Liver (tissue), 9 donors: ENCODE measurements around the gene BNC2. TPM values are rescaled to one million over a fixed set of nuclear protein-coding genes. Genes with fewer than 3 reads are reported as not detected.

Experiments used
- DNase-seq: peaks from one replicate; pipeline ENCODE4 v3.0.0-alpha.2; 2017; ENCODE audit warnings: low spot score
- H3K27ac ChIP-seq, 2 donors: one replicate each; pipeline ENCODE4 v1.7.0; 2013; ENCODE audit warnings: inconsistent platforms in 2 of 2, low read length in 2 of 2, control low read depth in 1 of 2, low read depth in 1 of 2, mild to moderate bottlenecking in 1 of 2
- H3K27me3 ChIP-seq, 4 donors: one replicate each; pipeline versions ENCODE4 v1.6.1 to v1.7.0; 2013; ENCODE audit warnings: low read length in 3 of 4, inconsistent platforms in 1 of 4, mild to moderate bottlenecking in 1 of 4, moderate library complexity in 1 of 4; ENCODE audit not compliant: control insufficient read depth in 4 of 4, insufficient read depth in 4 of 4
- H3K36me3 ChIP-seq, 4 donors: one replicate each; pipeline versions ENCODE4 v1.6.1 to v1.7.0; 2013; ENCODE audit warnings: low read length in 3 of 4, mild to moderate bottlenecking in 3 of 4, low read depth in 1 of 4, moderate library complexity in 1 of 4; ENCODE audit not compliant: control insufficient read depth in 4 of 4, insufficient read depth in 3 of 4
- H3K4me1 ChIP-seq, 4 donors: one replicate each; pipeline versions ENCODE4 v1.6.1 to v1.7.0; 2013; ENCODE audit warnings: low read length in 3 of 4, mild to moderate bottlenecking in 3 of 4, moderate library complexity in 1 of 4; ENCODE audit not compliant: control insufficient read depth in 4 of 4, insufficient read depth in 4 of 4
- H3K4me3 ChIP-seq, 3 donors: one replicate each; pipeline versions ENCODE4 v1.6.1 to v1.7.0; 2013; ENCODE audit warnings: low read length in 3 of 3, control low read depth in 1 of 3, low read depth in 1 of 3, mild to moderate bottlenecking in 1 of 3
- H3K9ac ChIP-seq, 2 donors: one replicate each; pipeline ENCODE4 v1.7.0; 2013; ENCODE audit warnings: low read length in 2 of 2, mild to moderate bottlenecking in 2 of 2, moderate library complexity in 2 of 2, control low read depth in 1 of 2, low read depth in 1 of 2
- H3K9me3 ChIP-seq, 4 donors: one replicate each; pipeline versions ENCODE4 v1.6.1 to v1.7.0; 2013; ENCODE audit warnings: low read length in 3 of 4; ENCODE audit not compliant: control insufficient read depth in 4 of 4
- ATF3 ChIP-seq: IDR thresholded peaks from 2 replicates; pipeline ENCODE4 v1.6.1; 2016; ENCODE audit warnings: antibody characterized with exemption
- CTCF ChIP-seq: fragments of 150-350 bp; IDR thresholded peaks from 2 replicates; pipeline ENCODE4 v1.5.1; 2017; ENCODE audit warnings: improper control_type of control experiment, low read depth, low read length; ENCODE audit not compliant: missing input control
- EGR1 ChIP-seq, 2 donors: IDR thresholded peaks; 2 replicates each; pipeline ENCODE4 v1.6.1; 2016 to 2018; ENCODE audit warnings: antibody characterized with exemption in 2 of 2, low read depth in 2 of 2
- FOXA1 ChIP-seq: IDR thresholded peaks from 2 replicates; pipeline ENCODE4 v1.6.1; 2016; ENCODE audit warnings: antibody characterized with exemption
- FOXA2 ChIP-seq: IDR thresholded peaks from 2 replicates; pipeline ENCODE4 v1.6.1; 2016; ENCODE audit warnings: antibody characterized with exemption
- GABPA ChIP-seq, 2 donors: IDR thresholded peaks in 1 of 2; conservative IDR thresholded peaks in 1 of 2; 2 replicates each; pipeline ENCODE4 v1.6.1; 2016; ENCODE audit warnings: antibody characterized with exemption in 2 of 2, mild to moderate bottlenecking in 1 of 2, moderate library complexity in 1 of 2
- HNF4A ChIP-seq, 2 donors: conservative IDR thresholded peaks; 2 replicates each; pipeline ENCODE4 v1.6.1; 2016; ENCODE audit warnings: antibody characterized with exemption in 2 of 2, mild to moderate bottlenecking in 2 of 2
- HNF4G ChIP-seq: IDR thresholded peaks from 2 replicates; pipeline ENCODE4 v1.6.1; 2016; ENCODE audit warnings: antibody characterized with exemption
- JUND ChIP-seq, 2 donors: IDR thresholded peaks; 2 replicates each; pipeline ENCODE4 v1.6.1; 2016; ENCODE audit warnings: antibody characterized with exemption in 2 of 2
- MAX ChIP-seq: IDR thresholded peaks from 2 replicates; pipeline ENCODE4 v1.6.1; 2016; ENCODE audit warnings: antibody characterized with exemption
- REST ChIP-seq: IDR thresholded peaks from 2 replicates; pipeline ENCODE4 v1.6.1; 2016; ENCODE audit warnings: antibody characterized with exemption, mild to moderate bottlenecking
- RXRA ChIP-seq, 2 donors: IDR thresholded peaks; 2 replicates each; pipeline ENCODE4 v1.6.1; 2017 to 2018; ENCODE audit warnings: antibody characterized with exemption in 2 of 2, mild to moderate bottlenecking in 1 of 2
- TAF1 ChIP-seq: conservative IDR thresholded peaks from 2 replicates; pipeline ENCODE4 v1.6.1; 2016; ENCODE audit warnings: antibody characterized with exemption, mild to moderate bottlenecking
- YY1 ChIP-seq: IDR thresholded peaks from 2 replicates; pipeline ENCODE4 v1.6.1; 2016; ENCODE audit warnings: antibody characterized with exemption, mild to moderate bottlenecking
- ZBTB33 ChIP-seq: IDR thresholded peaks from 2 replicates; pipeline ENCODE4 v1.6.1; 2016; ENCODE audit warnings: antibody characterized with exemption
- WGBS: extraction: QIAGEN DNeasy Blood & Tissue Kit; methylation state at CpG from one replicate; pipeline ENCODE4 v1.1.7; 2013; 5-methylcytosine and 5-hydroxymethylcytosine counted together
- polyA plus RNA-seq, 2 donors: library from polyadenylated mRNA; stranded (reverse) in 1 of 2; unstranded in 1 of 2; fragments of 200-250 nt in 1 of 2; fragments of >200 nt in 1 of 2; fragmentation: Nextera tagmentation in 1 of 2; extraction: Ambion mirVana in 1 of 2; gene quantifications; one replicate each; pipeline versions ENCODE4 v1.2.1 to v1.2.3, GENCODE V29; 2013 to 2015
- total RNA-seq, 2 donors: library from RNA; depleted of rRNA; stranded (reverse); fragments of >200 nt; gene quantifications; one replicate each; pipeline ENCODE4 v1.2.3, GENCODE V29; 2014
- donor health status: healthy.
- donor health status: healthy.
- donor health status: healthy.
- donor health status: healthy.
- donor health status: healthy.

BNC2 gene
- total and polyA plus RNA-seq, 4 donors = 0.07 to 0.67 (median 0.08) TPM

- no peaks in the 10 kb centered on the region for H3K27me3 ChIP-seq
Measured at GRCh38 chr9:16555802-16556201, 314.7 kb downstream of the BNC2 start.

More at GRCh38 chr9:16555802-16556201, 314.7 kb downstream of the BNC2 start:
- Histone ChIP-seq H3K9ac (no peak overlapping the region), H3K27ac (no peak overlapping the region), H3K4me3 (no peak overlapping the region), H3K36me3 (no peaks in the 10 kb centered on the region), H3K4me1 (peaks cover 3 to 10% (median 5%) of the 10 kb centered on the region in 4 donors), H3K9me3 (no peaks in the 10 kb centered on the region)
- no peak for TF ChIP-seq FOXA1
- TF ChIP-seq ATF3 = no peak
- TF ChIP-seq JUND (IDR thresholded peaks at IDR 0.05) = no peak
- no peak for TF ChIP-seq GABPA (IDR thresholded peaks at IDR 0.05 in 1 of 2, conservative IDR thresholded peaks at IDR 0.05 in 1 of 2)
- TF ChIP-seq ZBTB33 = no peak
- no peak for TF ChIP-seq TAF1
- TF ChIP-seq YY1 = no peak
- TF ChIP-seq EGR1 (IDR thresholded peaks at IDR 0.05; ENCODE audit: low read depth in 2 of 2) = no peak
- TF ChIP-seq HNF4G = no peak
- no peak for TF ChIP-seq CTCF
- TF ChIP-seq MAX = no peak
- TF ChIP-seq REST = no peak
- TF ChIP-seq FOXA2 = no peak
- TF ChIP-seq RXRA (IDR thresholded peaks at IDR 0.05) = no peak
- TF ChIP-seq HNF4A (conservative IDR thresholded peaks at IDR 0.05) = no peak
- 91% methylated on average over 1 of the region's 1 CpG for WGBS
- no peak for DNase-seq
